ENCODE data around the gene KNL1. TPM values are rescaled to one million over a fixed set of nuclear protein-coding genes. Genes with fewer than 3 reads are reported as not detected.

The KNL1 gene
- total and polyA plus RNA-seq, 2 of the 8 experiments (the other 6 are each of a cell fraction or from before 2014, with no cell fraction given): 4.4 to 22.5 TPM

DNA sequence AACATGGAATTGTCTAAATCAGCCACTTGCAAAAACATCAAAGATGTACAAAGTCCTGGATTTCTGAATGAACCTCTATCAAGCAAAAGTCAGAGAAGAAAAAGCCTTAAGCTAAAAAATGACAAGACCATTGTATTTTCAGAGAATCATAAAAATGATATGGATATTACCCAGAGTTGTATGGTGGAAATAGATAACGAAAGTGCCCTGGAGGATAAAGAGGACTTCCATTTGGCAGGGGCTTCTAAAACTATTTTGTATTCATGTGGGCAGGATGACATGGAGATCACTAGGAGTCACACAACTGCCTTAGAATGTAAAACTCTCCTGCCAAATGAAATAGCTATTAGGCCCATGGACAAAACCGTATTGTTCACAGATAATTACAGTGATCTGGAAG, 29.3 kb downstream of the KNL1 start:
- no peak overlapping the region for H4K91ac ChIP-seq (replicated peaks; ENCODE audit: insufficient read length, low read length)
- H3K79me1 ChIP-seq (ENCODE audit: low read depth, low read length): no peaks in the 10 kb centered on the region
- H3K27me3 ChIP-seq (replicated peaks in 1 of 4; ENCODE audit: control insufficient read depth in 3 of 4, extremely low read depth in 1 of 4, insufficient read depth in 3 of 4, low read length in 3 of 4): no peaks in the 10 kb centered on the region
- no peak overlapping the region for H3K4ac ChIP-seq (replicated peaks; ENCODE audit: insufficient read length, low read depth, low read length)
- no peak overlapping the region for H4K5ac ChIP-seq (ENCODE audit: insufficient read length, low read depth, low read length)
- DNase-seq (ENCODE audit: low read depth in 1 of 2, low spot score in 2 of 2): no peak
- no peaks in the 10 kb centered on the region for H4K20me1 ChIP-seq (replicated peaks in 1 of 2; ENCODE audit: control insufficient read depth in 1 of 2, insufficient read depth in 2 of 2, low read length in 2 of 2)
- no peak overlapping the region for H2AK5ac ChIP-seq (ENCODE audit: low read depth, low read length)
- no peak overlapping the region for H3K14ac ChIP-seq (ENCODE audit: insufficient read length)
- H2AFZ ChIP-seq (ENCODE audit: low read length): no peak overlapping the region
- no peak overlapping the region for H3K4me3 ChIP-seq (ENCODE audit: extremely low read depth in 1 of 4, insufficient read depth in 2 of 4, low read depth in 3 of 4, low read length in 4 of 4)
- CTCF ChIA-PET (ENCODE audit: partially characterized antibody): no interaction called here
- no peaks in the 10 kb centered on the region for H3K23me2 ChIP-seq (ENCODE audit: low read depth, low read length)
- H2BK12ac ChIP-seq (ENCODE audit: low read depth, low read length): no peak overlapping the region
- H3K23ac ChIP-seq (ENCODE audit: insufficient read length): no peak overlapping the region
- WGBS, 2 experiments (ENCODE audit: extremely low coverage in 1 of 2, insufficient coverage in 1 of 2, insufficient read length in 1 of 2, insufficient replicate concordance in 2 of 2, low coverage in 1 of 2, low lambda C conversion rate in 2 of 2, missing lambda C conversion rate in 1 of 2): 90% methylated on average over 2 of the region's 2 CpGs; no CpG with 5 or more reads in 1 of the 2 experiments
- H3K18ac ChIP-seq (ENCODE audit: extremely low read depth, low read length): no peak overlapping the region
- H2BK5ac ChIP-seq (ENCODE audit: low read depth, low read length): no peak overlapping the region
- H2BK20ac ChIP-seq (ENCODE audit: low read length): no peak overlapping the region
- H2BK15ac ChIP-seq (ENCODE audit: low read length): no peak overlapping the region
- H3K36me3 ChIP-seq (ENCODE audit: control insufficient read depth in 2 of 4, insufficient read depth in 4 of 4, low read length in 3 of 4): peaks cover 0 to 12% (median 0%) of the 10 kb centered on the region in 4 experiments; a peak in 2 of 8 replicates
- no peak for FAIRE-seq
- no peak overlapping the region for H3K4me2 ChIP-seq (ENCODE audit: insufficient read depth in 1 of 2, low read depth in 2 of 2, low read length in 2 of 2)
- H3K56ac ChIP-seq (replicated peaks; ENCODE audit: insufficient read length, low read depth, low read length): no peak overlapping the region
- no peak overlapping the region for H3K27ac ChIP-seq (ENCODE audit: low read depth, low read length)
- H3K9me3 ChIP-seq (ENCODE audit: insufficient read depth in 2 of 2, low read depth in 1 of 2, low read length in 1 of 2): no peaks in the 10 kb centered on the region
- no peaks in the 10 kb centered on the region for H3K79me2 ChIP-seq (ENCODE audit: control insufficient read depth in 1 of 2, insufficient read depth in 2 of 2, low read length in 2 of 2)
- POLR2A ChIA-PET (ENCODE audit: partially characterized antibody): interaction anchor here (0.9 kb wide), 1 partner anchor 12 kb away, joined by 3 read pairs; no protein-coding TSS in a partner anchor
- H2BK120ac ChIP-seq (replicated peaks; ENCODE audit: low read depth, low read length): no peak overlapping the region
- H3K4me1 ChIP-seq (replicated peaks in 1 of 4; ENCODE audit: control insufficient read depth in 3 of 4, insufficient read depth in 4 of 4, low read length in 3 of 4): 0 out of 7 replicates have a peak, but pooled peaks cover 0 to 2% (median 0%) of the 10 kb centered on the region in 4 experiments
- H4K8ac ChIP-seq (ENCODE audit: extremely low read depth, insufficient read depth, low read length): no peak overlapping the region
- no peak overlapping the region for H3K9ac ChIP-seq (replicated peaks in 1 of 4; ENCODE audit: extremely low read depth in 1 of 4, low read depth in 3 of 4, low read length in 3 of 4)
- TF ChIP-seq HDAC6 (IDR thresholded peaks at IDR 0.05; ENCODE audit: low read depth, low read length) (no peak), SIX5 (IDR thresholded peaks at IDR 0.05; ENCODE audit: low read depth, low read length) (no peak), PHF8 (conservative IDR thresholded peaks at IDR 0.05; ENCODE audit: low read depth, low read length) (no peak), MAFK (IDR thresholded peaks at IDR 0.05; ENCODE audit: low read depth, low read length) (no peak), E2F6 (IDR thresholded peaks at IDR 0.05) (no peak), JUND (IDR thresholded peaks at IDR 0.05; ENCODE audit: low read length) (no peak), NRF1 (IDR thresholded peaks at IDR 0.05; ENCODE audit: low read depth, low read length) (no peak), ZNF274 (IDR thresholded peaks at IDR 0.05; ENCODE audit: borderline replicate concordance, extremely low read depth, low read length) (no peak), SUZ12 (IDR thresholded peaks at IDR 0.05; ENCODE audit: low read length) (no peak), BCL11A (IDR thresholded peaks at IDR 0.05; ENCODE audit: low read depth in 2 of 2, low read length in 2 of 2) (no peak), HDAC2 (IDR thresholded peaks at IDR 0.05; ENCODE audit: borderline replicate concordance in 1 of 2, low read depth in 2 of 2, low read length in 2 of 2) (no peak)
- TF ChIP-seq, protein P1, sequence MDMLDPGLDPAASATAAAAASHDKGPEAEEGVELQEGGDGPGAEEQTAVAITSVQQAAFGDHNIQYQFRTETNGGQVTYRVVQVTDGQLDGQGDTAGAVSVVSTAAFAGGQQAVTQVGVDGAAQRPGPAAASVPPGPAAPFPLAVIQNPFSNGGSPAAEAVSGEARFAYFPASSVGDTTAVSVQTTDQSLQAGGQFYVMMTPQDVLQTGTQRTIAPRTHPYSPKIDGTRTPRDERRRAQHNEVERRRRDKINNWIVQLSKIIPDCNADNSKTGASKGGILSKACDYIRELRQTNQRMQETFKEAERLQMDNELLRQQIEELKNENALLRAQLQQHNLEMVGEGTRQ (IDR thresholded peaks at IDR 0.05; ENCODE audit: low read length): no peak

Data from H1 (cell line).